Peyer's patch (tissue), 4 donors: ENCODE data around the gene LPIN1. TPM values are rescaled to one million over a fixed set of nuclear protein-coding genes. Genes with fewer than 3 reads are reported as not detected.
"Not testable (repeated sequence)": the region's sequence is repeated elsewhere in the genome, so short reads cannot be mapped to it uniquely, and the experiment has no call there.

Experiments
- DNase-seq, 3 donors: peaks; one replicate each; pipeline ENCODE4 v3.0.0-alpha.2; 2017 to 2019
- H3K27ac ChIP-seq, 4 donors: fragments of 200-600 bp; sonication (generic); one replicate each; pipeline ENCODE4 v1.5.1; 2016 to 2019
- H3K27me3 ChIP-seq, 2 donors: fragments of 200-600 bp; sonication (generic); one replicate each; pipeline ENCODE4 v1.5.1; 2019
- H3K36me3 ChIP-seq, 3 donors: fragments of 200-600 bp; sonication (generic); one replicate each; pipeline ENCODE4 v1.5.1; 2016 to 2019
- H3K4me1 ChIP-seq, 4 donors: fragments of 200-600 bp; sonication (generic); one replicate each; pipeline ENCODE4 v1.5.1; 2016 to 2019
- H3K4me3 ChIP-seq, 4 donors: fragments of 200-600 bp; sonication (generic); 1 replicate in 3 of 4; 2 replicates in 1 of 4; pipeline ENCODE4 v1.5.1; 2016 to 2019; ENCODE audit warnings: mild to moderate bottlenecking in 1 of 4
- H3K9me3 ChIP-seq, 4 donors: fragments of 200-600 bp; sonication (generic); one replicate each; pipeline ENCODE4 v1.5.1; 2016 to 2019; ENCODE audit warnings: mild to moderate bottlenecking in 1 of 4
- CTCF ChIP-seq, 6 experiments: fragments of 450-650 bp in 4 of 6; fragments of 200-600 bp in 2 of 6; sonication (generic) in 1 of 6; IDR thresholded peaks; one replicate each; pipeline ENCODE4 v1.5.1; 2017 to 2019; ENCODE audit warnings: antibody characterized with exemption in 6 of 6, mild to moderate bottlenecking in 3 of 6, moderate library complexity in 1 of 6
- POLR2A ChIP-seq, 2 donors: fragments of 450-650 bp; IDR thresholded peaks; one replicate each; pipeline ENCODE4 v1.5.1; 2017; ENCODE audit warnings: antibody characterized with exemption in 2 of 2, mild to moderate bottlenecking in 2 of 2, moderate library complexity in 2 of 2
- total RNA-seq, 4 donors: library from RNA; depleted of rRNA; stranded (reverse); fragments of >200 nt; gene quantifications; one replicate each; pipeline ENCODE4 v1.1.0, GENCODE V29; 2016

LPIN1 gene
- total RNA-seq, 4 donors from 2014 or later, result 28.7 to 69.3 (median 44.0) TPM

GRCh38 chr2:11810237-11810977 lies 64.0 kb downstream of the LPIN1 start:
- Histone ChIP-seq H3K9me3 (no peaks in the 10 kb centered on the region), H3K4me1 (no peaks in the 10 kb centered on the region), H3K27ac (no peak overlapping the region), H3K36me3 (peaks cover 0 to 62% (median 0%) of the 10 kb centered on the region in 3 donors), H3K27me3 (no peaks in the 10 kb centered on the region), H3K4me3 (no peak overlapping the region)
- no peak for DNase-seq
- TF ChIP-seq POLR2A (IDR thresholded peaks at IDR 0.05) (no peak), CTCF (IDR thresholded peaks at IDR 0.05) (no peak)

- Histone ChIP-seq H3K27me3 (no peaks in the 10 kb centered on the region), H3K4me1 (no peaks in the 10 kb centered on the region), H3K27ac (no peak overlapping the region), H3K9me3 (no peaks in the 10 kb centered on the region), H3K4me3 (no peak overlapping the region), H3K36me3 (peaks cover 0 to 62% (median 0%) of the 10 kb centered on the region in 3 donors)
- TF ChIP-seq CTCF (IDR thresholded peaks at IDR 0.05), result no peak
- TF ChIP-seq POLR2A (IDR thresholded peaks at IDR 0.05), result no peak
- DNase-seq, result no peak
Measured at GRCh38 chr2:11811036-11811654, 64.7 kb downstream of the LPIN1 start.

- DNase-seq, result no peak
- Histone ChIP-seq H3K27me3 (no peaks in the 10 kb centered on the region), H3K36me3 (peaks cover 0 to 60% (median 0%) of the 10 kb centered on the region in 3 donors), H3K4me1 (no peaks in the 10 kb centered on the region), H3K27ac (no peak overlapping the region), H3K4me3 (no peak overlapping the region), H3K9me3 (no peaks in the 10 kb centered on the region)
- TF ChIP-seq POLR2A (IDR thresholded peaks at IDR 0.05), result no peak
- TF ChIP-seq CTCF (IDR thresholded peaks at IDR 0.05), result no peak
Measured at GRCh38 chr2:11812466-11813248, 66.2 kb downstream of the LPIN1 start.

- not testable (repeated sequence) for H3K27ac ChIP-seq, H3K27me3 ChIP-seq
- peaks cover 0 to 53% (median 0%) of the 10 kb centered on the region in 3 donors for H3K36me3 ChIP-seq
Measured at GRCh38 chr2:11813345-11813744, 66.9 kb downstream of the LPIN1 start.

GRCh38 chr2:11813951-11814350 lies 67.5 kb downstream of the LPIN1 start:
- no peaks in the 10 kb centered on the region for H3K4me1 ChIP-seq
- H3K9me3 ChIP-seq, result no peaks in the 10 kb centered on the region
- TF ChIP-seq POLR2A (IDR thresholded peaks at IDR 0.05) (no peak), CTCF (IDR thresholded peaks at IDR 0.05) (no peak)
- no peaks in the 10 kb centered on the region for H3K27me3 ChIP-seq
- H3K36me3 ChIP-seq, result peaks cover 0 to 52% (median 0%) of the 10 kb centered on the region in 3 donors
- H3K27ac ChIP-seq, result no peak overlapping the region
- DNase-seq, result no peak
- no peak overlapping the region for H3K4me3 ChIP-seq

More at GRCh38 chr2:11813345-11813744, 66.9 kb downstream of the LPIN1 start:
- not testable (repeated sequence) for H3K9me3 ChIP-seq, H3K4me3 ChIP-seq, DNase-seq, H3K4me1 ChIP-seq
